NCI-H748 (cell line): Measurements from ENCODE around the gene RNF181.
"Not testable (repeated sequence)": the region's sequence is repeated elsewhere in the genome, so short reads cannot be mapped to it uniquely, and the experiment has no call there.

Experiments
- DNase-seq: peaks from one replicate; lab custom pipeline; 2025; ENCODE audit not compliant: unreplicated experiment; lab: John Stamatoyannopoulos, UW

The RNF181 gene

DNA sequence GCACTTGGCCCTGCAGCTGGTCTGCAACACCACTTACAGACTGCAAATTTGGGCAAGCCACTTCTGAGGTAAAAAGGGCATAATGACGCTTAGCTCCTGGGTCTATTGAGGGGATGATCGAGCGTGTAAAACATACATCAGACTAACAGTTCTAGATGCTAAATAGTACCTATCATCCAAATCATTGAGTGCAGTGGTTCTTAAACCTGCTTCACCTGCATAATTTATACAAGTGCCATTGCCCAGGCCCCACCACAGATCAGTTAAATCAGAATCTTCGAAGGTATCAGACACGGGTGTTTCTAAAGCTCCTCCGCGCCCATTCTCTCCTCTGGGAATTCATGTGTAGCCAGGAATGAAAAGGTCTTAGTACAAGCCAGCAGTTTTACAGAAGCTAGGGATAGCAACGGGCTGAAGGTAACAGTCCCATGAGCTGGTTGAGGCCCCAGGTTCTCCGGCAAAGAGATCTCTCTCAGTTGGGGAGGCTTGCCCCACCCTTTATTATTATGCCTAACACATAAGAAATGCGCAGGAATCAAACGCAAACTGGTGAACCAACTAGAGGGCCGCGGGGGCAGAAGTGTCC lies 737 bp upstream of the RNF181 start:
- no peak for DNase-seq

DNA sequence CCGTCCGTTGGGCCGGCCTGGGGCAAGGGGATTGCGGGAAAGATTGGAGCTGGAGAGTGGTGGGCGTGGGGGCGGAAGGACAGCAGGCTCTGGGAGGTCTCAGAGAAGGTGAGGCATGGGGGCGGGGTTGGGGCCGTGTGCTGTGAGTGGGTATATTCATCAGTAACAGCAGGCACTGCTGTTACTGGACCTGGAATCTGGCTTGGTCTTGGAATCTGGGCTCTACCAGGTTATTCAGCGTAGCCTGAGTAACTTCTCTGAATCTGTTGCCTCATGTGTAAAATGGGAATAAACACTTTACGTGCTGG lies 435 bp downstream of the RNF181 start:
- DNase-seq: peak; percentile 8

DNA sequence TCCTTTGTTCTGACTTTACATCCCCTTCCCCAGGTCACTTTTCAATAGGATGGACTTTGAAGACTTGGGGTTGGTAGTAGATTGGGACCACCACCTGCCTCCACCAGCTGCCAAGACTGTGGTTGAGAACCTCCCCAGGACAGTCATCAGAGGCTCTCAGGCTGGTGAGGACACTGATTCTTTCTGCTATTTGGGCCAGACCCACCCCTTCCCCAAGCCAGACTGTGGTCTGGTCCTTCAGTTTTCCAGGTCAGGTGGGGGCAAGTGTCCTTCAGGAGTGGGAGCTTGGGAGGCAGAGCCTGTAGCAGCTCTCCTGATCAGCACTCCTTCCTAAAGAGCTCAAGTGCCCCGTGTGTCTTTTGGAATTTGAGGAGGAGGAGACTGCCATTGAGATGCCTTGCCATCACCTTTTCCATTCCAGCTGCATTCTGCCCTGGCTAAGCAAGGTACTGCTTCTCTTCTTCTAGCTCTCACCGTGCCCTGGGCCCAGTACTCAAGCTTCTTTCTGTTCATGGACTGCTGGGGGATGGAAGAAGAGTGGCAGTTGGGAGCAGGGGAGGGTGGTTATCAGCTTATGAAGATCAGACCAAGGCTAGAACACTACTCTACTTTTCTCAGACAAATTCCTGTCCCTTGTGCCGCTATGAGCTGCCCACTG lies 1.1 kb downstream of the RNF181 start:
- DNase-seq: no peak

DNA sequence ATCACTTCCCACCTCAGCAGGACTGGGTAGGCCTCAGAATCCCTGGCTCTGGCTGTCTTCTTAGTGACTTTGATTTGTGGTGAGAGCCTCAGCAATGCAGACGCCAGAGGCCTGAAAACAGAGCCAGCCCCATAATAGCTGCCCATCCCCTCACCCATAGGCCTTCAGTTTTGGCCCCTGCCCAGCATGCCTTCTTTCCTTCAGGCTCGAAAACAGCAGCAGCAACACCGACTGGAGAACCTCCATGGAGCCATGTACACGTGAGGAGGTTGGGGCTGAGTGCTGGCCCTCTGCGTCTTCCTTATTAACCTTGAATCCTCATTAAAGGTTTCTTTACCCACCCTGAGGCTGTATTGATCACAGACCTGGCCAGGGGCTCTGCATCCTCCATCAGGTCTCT lies 1.7 kb downstream of the RNF181 start:
- DNase-seq: no peak

DNA sequence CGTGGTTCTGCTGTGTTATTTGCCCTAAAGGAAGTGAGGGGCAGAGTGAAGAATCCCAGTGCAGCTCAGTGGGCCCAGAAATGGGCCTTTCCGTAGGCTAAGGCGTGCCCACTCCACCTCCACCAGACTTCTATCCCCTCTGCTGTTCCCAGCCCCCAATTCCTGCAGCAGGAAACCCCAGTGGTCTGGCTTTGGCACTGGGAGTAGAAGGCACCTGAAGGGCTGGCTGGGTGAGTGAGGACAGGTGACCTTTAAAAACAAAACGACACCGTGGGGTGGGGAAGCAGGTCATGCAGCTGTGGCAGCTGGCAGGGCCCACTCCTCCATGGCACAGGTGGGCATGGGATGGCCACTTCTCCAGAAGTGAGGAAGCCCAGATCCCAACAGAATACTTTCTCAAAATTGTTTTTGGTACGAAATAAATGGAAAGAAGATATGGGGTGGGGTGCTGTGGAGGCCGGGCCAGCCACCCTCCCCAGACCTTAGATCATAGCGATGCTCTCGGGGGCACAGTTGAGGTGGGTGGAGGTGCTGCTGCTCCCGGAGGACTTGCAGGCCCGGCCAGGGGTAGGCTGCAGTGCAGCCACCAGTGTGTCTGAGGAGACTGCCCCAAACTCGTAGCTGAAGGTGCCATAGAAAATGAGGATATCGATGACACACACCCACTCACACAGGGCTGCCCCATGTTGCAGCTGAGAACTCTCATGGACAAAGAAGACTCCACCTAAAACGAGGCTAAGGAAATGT lies 3.2 kb downstream of the RNF181 start:
- no peak for DNase-seq

DNA sequence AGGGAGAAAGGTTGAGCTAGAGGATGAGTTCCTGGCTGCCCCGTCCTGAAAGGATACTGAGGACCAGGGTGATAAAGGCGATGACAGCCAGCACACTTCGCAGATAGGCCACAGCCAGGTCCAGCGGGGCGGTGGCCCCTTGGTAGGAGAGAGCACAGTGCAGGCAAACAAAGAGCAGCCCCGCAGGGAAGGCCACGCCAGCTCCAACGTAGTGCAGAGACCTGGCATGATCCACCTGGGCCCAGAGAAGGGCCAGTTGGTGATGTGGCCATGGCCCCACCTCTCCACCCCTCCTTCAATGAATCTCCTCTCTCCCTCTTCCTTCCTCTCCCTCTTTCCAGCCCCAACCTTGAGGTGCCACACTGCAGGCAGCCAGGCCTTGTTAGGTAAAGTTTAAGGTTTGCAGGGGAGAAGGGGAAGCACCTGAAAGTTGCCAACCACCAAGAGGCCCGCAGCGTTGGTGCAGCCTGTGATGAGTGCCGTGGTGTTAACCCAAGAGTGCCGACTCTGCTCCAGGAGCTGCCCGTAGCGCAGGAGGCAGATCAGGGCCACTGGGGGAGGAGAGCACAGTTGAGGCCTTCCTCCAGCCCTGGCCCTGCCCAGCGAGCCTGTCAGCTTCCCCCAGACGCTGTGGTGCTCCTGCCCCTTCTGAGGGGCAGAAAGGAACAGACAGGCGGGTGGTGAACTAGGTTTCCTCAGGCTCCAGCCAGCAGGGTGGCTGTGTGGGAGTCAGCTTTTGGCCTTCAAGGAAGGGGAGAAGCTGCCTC lies 4.1 kb downstream of the RNF181 start:
- DNase-seq: no peak

DNA sequence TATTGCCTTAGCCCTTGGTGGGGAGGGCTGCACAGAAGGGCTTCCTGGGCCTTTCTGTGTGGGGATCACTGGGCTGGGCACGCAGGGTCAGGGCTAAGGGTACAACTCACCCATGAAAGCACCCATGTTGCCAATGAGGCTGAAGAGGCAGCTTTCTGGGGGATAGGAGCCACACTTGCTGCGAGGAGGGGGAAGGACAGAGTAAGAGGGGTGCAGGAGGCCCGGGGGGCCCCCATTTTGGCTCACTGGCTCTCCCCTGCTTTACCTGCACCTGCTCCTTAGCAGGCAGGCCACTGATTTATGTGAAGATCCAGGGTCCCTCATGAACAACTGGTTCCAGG lies 4.7 kb downstream of the RNF181 start:
- DNase-seq: no peak

DNA sequence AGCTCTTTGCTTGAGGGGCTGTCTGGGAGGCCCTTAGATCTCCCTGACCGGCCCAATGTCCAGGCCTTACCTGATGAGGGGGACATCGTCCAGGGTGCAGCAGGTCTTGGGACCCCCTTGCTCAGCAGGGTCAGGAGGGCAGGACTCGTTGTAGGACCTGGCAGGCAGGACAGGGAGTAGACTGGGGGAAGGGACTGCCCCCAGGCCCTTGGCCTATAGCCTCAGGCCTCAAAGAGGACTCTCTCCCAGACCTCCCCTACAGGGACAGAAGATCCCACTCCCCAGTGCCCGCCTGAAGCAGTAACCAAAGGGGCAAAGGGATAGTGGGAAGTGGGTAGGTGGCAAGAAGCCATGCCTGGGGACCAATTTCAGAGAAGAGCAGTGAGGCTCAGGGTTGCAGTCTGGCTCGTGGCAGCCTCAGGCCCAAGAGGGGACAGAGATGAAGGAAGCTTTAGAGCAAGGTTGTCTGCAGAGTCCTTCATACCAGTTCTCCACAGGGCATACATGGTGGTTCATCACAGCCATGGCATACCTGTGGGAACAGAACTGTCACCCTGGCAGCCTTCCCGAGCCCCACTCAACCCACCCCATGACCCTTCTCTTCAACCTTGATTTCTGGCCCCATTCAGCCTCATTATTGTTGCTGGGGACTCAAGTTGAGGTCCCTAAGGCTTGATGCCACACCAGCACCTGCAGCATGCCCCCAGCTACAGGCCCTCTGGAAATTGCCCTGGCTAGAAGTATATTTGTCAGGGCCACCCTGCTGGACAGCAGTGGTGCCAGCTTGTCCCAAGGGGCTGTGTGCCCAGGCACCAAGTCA lies 5.6 kb downstream of the RNF181 start:
- DNase-seq: no peak

DNA sequence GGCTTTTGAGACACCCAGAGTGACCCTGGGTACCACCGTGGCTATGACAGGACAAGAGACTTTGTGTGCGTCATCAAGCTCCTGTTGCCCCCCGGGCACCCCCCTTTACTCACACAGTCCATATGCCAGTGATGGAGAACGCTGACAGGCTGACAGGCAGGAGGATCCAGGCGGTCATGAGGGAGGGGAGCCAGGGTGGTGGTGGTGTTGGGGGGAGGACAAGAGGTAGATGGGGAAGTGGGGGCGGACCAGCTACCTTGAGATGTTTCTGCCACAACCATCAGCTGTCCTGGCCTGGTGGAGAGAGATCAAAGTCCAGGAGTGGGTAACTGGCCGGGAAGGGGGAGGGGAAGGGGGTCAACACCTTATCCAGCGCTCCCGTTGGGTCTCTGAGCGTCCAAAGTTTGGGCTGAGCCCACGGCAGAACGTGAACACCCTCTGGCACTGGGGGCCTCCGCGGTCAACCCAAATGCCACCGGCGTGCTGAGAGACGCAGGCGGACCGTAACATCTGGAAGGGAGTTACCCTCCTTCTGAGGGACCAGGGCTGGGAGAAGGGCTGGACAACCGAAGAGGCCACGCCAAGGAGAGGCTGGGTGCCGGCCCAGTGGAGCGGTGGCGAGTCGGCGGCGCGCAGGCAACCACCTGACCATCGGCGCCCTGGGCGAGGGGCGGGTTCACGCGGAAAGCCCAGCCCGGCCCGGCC lies 6.4 kb downstream of the RNF181 start:
- DNase-seq: peak; percentile 38

DNA sequence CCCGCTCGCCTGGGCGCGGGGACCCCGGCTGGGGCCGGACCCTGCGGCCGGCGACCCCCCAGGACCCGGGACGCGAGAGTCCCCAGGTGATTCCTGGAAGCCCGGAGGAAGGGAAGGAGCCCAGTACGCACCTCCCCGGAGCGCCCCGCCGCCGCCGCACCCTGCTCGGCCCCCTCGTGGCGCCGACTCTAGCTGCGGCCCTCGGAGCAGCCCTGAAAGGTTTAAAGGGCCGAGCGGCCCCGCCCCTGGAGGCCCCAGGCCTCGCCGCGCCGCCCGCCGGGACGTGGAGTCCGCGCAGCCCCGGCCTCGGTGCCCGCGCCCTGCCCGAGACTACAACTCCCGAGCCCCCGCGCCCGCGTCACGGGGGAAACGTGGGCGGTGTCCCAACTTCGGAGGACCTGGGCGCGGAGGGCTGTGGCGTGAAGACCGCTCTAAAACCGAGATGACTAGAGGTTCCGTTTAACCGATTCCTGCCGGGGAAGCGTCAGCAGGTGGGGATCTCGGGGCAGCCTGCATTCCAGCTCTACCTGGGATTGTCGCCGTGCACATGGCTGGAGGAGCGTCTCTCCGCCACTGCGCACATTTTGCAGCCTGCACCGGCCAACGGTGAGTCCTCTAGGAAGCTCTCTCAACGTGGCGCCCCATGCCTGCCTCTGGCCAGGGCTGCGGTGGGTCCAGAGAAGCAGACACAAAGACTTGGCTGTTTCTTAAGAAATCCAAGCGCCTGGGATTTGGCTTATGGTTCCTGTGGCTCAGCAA lies 7.1 kb downstream of the RNF181 start, which contains the start of gene TMEM150A:
Gene TMEM150A, minus strand, starts transcription at position 223 of the 759 bp plus-strand sequence. CDS start 750 bp downstream, outside the sequence.
- DNase-seq: peak; percentile 85

DNA sequence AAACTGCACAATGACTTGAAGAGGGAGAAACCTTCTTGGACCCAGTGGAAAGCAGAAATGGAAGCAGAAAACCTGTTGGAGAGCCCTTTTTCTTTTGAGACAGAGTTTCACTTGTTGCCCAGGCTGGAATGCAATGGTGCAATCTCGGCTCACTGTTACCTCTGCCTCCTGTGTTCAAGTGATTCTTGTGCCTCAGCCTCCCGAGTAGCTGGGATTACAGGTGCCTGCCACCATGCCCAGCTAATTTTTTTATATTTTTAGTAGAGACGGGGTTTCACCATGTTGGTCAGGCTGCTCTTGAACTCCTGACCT lies 8.5 kb downstream of the RNF181 start:
- DNase-seq: not testable (repeated sequence)

DNA sequence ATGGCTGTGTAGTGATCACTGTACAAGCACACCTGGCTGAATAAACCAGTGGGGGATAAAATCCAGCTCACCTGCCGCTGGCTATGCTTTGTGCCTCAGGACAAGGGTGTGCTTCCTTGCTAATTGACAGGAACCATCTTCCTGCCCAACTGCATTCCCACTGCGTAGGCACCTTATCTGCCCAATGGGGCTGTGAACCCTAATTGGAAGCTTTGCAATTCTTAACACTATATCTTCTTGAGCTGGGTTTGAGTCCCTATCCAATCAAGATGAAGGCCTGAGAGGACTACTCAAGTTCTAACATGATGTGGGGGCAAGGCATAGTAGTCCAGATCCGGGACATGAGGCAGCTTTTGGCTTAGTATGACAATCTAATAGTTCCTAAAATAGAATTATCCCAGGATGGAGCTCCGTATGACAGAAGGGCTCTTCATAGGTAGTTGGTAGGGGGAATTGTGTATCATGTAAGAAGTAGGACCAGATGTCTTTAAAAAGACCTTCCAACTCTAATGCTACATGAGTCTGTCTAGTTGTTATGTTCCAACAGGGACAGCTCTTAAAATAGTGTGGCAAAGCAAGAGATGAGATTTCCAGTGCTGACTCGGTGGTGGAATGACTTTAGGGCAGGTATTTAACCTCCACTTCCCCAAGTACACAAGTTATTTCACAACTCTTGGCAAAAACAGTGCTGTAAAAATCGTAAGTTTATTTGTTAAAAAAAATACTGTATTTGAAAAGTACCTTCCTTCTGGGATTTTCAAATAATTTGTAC lies 9.2 kb downstream of the RNF181 start:
- peak; percentile 4 for DNase-seq

DNA sequence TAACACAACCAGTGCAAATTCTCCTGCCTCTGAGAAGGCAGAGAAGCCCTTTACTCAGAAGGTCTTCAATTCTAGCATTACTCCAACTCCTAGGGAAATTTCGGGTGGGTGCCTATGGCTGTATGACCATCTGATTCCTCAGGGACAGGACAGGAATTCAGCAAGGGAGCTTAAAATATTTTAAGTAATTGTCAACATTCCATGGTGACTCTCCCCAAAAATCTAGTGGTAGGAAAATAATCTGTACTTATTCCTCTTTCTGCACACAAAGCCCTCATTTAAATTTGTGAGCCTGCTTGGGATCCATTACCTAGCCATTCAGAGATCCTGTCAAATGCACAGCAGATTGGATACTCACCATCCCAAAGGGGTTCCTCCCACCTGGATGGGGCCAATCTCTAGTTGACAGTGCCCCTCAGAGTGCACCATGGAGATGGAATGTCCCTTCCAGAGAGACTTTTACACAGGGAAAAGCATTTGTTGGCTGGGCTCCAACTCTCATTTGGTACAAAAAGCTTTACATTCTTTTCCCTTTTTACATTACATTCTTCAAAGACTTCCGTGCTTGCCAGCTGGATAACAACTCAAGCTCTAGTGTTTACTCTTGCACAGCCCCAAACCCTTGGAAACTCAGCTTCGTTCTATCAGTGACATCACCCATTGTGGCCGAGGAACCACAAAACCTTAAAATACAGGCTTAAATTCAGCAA lies 10.0 kb downstream of the RNF181 start:
- DNase-seq: no peak

DNA sequence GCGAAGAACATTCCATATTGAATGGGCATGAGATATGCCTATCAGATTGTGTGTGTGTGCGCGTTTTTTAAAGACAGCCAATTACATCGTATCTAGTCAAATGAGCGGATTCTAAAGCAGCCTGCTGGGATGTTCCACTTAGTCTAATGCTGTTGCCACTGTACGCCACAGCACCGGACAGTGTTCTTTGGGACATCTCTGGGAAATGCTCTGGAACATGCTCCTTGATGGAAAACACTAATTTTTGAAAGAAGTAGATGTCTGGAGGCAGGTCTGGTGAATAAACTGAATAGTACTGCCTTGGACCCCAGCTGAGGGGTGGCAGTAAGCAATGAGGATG lies 10.5 kb downstream of the RNF181 start:
- DNase-seq: no peak

DNA sequence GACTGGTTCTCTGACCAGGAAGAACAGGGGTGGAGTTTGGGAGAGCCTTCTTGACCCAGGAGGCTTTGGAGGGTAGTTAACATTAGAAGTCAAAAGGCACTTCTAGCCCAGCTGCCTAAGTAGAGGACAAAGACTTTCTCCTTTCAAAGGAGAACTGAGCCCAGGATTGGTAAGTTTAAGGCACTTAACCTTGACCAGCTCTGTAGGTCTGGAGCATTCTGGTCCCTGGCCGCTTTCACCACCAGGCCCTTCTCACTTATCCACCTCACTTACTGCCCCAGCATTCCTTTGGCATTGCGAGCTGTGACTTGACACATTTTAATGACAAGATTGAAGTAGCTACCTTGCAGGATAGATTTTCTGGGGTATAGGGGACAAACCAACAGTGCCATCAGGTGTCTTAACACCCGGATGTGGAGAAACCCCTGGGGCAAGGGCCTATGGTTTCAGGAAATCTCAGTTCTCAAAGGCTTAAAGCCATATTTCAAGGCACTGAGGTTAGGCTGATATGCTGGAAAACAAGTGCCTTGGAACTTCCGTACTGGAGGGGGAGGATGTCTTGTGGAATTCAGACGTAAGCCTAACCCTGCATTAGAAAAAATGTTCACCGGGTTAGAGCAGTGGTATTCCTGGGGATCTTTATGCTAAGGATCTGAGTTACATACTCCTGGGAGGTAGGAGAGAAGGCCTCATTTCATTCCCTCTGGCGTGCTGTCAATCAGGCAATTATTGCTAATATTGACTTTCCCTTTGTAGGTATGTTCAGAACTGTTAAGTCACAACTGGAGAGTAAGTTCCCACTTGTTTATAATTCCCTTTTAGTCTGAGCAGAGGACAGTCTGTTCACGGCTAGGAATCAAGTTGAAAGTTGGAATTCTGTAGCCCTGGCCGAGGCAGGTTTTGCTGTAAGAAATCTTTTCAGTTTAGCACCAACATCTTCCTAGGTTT lies 12.0 kb downstream of the RNF181 start:
- DNase-seq: no peak

DNA sequence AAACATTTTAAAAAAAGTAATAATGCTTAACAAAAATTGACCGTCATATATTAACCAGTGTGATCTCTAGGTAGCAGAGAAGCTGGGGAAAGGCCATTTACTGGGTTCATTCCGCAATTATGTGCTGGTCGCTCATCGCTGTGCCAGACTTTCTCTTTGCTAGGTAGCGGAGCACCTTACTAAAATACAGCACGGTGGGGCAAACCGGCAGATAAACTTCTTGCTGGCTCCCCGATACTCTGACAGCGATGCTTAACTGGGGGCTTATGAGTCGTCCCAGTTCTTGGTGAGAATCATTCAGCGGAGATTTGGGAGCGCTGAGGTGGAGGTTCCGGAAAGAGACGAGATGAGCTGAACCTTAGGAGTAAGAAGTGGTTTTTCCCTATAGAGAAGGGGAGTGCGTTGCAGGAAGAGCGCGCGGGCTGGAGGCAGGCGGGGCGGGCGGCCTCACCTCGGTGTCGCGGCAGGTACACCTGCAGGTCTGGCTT lies 15.7 kb downstream of the RNF181 start:
- DNase-seq: no peak
